GM19023 (cell line): ENCODE measurements around the gene AADACL2.

Source experiments
- ATAC-seq: cut with Tn5 transposase; IDR thresholded peaks from one replicate; pipeline ENCODE4 v1.9.1; 2021; ENCODE audit warnings: mild to moderate bottlenecking, moderate library complexity; ENCODE audit not compliant: unreplicated experiment

AADACL2 gene

DNA sequence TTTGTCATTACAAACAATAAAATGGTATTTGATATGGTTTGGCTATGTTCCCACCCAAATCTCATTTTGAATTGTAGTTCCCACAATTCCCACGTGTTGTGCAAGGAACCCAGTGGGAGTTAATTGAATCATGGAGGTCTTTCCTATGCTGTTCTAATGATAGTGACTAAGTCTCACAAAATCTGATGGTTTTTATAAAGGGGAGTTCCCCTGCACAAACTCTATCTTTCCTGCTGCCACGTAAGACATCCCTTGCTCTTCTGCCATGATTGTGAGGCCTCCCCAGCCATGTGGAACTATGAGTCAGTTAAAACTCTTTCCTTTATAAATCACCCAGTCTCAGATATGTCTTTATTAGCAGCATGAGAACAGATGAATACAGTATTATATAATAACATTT lies 64.7 kb downstream of the AADACL2 start:
- no peak for ATAC-seq

DNA sequence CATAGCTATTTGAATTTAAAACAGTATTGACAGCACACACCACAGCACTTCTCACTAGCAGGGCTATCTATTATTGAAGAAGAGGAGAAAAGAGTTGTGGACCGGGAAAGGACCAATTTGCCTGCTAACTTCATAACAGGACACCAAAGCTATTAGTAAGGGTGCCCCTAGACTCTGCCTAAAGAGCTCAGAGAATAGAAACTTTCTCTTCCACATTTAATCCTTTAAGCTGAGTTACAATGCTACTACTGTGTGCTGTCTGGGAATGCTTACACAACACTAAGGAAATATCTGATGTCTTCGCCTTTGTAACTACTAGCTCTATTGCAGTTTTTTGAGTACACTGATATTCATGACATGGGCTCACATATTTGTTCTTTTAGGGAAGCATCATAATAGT lies 66.7 kb downstream of the AADACL2 start:
- ATAC-seq: no peak

DNA sequence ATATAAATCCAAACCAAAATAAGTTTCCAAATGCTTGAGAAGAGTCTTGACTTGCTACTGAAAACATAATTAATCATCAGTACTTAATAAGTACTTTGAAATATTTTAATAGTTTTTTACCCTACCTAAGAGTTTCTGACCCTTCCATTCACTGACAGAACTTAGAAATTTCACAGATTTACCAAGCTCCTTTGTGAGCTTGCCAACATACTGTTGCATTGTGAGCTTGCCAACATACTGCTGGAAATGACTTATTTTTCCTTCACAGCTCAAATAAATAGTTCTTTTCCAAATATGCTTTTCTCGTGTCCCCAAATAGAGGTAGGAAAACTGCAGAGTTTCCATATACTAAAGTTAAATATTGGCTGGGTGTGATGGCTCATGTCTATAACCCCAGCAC lies 70.5 kb downstream of the AADACL2 start:
- no peak for ATAC-seq

DNA sequence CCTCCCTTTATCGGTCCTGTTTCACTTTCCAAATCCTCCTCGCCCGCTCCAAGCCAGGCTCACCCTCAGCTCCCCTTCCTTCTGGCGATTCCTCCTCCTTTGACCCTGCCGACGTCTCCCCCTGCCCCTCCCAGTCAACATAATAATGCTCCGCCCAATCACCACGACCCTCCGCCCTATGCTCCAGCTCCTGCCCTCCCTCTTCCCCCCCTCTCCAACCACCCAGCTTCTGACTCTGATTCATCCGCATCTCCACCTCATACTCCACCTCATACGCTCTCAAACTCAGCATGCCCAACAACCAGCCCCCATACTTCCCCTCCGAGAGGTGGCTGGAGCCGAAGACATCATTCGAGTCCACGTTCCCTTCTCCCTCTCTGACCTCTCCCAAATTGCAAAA lies 73.1 kb downstream of the AADACL2 start:
- no peak for ATAC-seq
